Endothelial cell of umbilical vein (primary cell): ENCODE data around the gene IL10RB.

ENCODE experiments used
- CTCF ChIP-seq, 2 donors: IDR thresholded peaks; 1 replicate in 1 of 2; 2 replicates in 1 of 2; pipeline ENCODE4 v1.5.1; 2011; ENCODE audit warnings: low read length in 2 of 2, mild to moderate bottlenecking in 2 of 2, moderate library complexity in 2 of 2, control low read depth in 1 of 2, inconsistent platforms in 1 of 2, low read depth in 1 of 2; ENCODE audit not compliant: insufficient read depth in 1 of 2; ENCODE audit errors: extremely low read depth in 1 of 2
- EZH2 ChIP-seq: IDR thresholded peaks from 2 replicates; pipeline ENCODE4 v1.6.1; 2012; ENCODE audit warnings: borderline replicate concordance, low read depth, mild to moderate bottlenecking, moderate library complexity, low read length, inconsistent platforms; ENCODE audit not compliant: severe bottlenecking
- MAX ChIP-seq: IDR thresholded peaks from 2 replicates; pipeline ENCODE4 v1.6.1; 2011; ENCODE audit not compliant: insufficient read depth, insufficient read length

GRCh38 chr21:33314111-33314510, 47.9 kb downstream of the IL10RB start:
- TF ChIP-seq MAX (no peak), CTCF (IDR thresholded peaks at IDR 0.05; ENCODE audit: extremely low read depth in 1 of 2, insufficient read depth in 1 of 2, low read depth in 1 of 2, low read length in 2 of 2) (no peak), EZH2 (no peak)
